NCI-H82 treated with DMSO at 0.1 percent for 48 hours (cell line): ENCODE measurements around the gene SPATA31A5.
"Not testable (repeated sequence)": the region's sequence is repeated elsewhere in the genome, so short reads cannot be mapped to it uniquely, and the experiment has no call there.

Experiments
- DNase-seq: peaks from one replicate; lab custom pipeline; 2025; ENCODE audit not compliant: unreplicated experiment; lab: John Stamatoyannopoulos, UW

The SPATA31A5 gene

GRCh38 chr9:60914107-60914506 lies at the start of gene SPATA31A5:
TSS of gene SPATA31A5 (plus strand) at chr9:60914407. CDS start at chr9:60914436, 29 bp downstream.
- not testable (repeated sequence) for DNase-seq

- not testable (repeated sequence) for DNase-seq
These were observed 48.8 kb downstream of the SPATA31A5 start for GRCh38 chr9:60962990-60963350.

GRCh38 chr9:60966382-60966781 lies 52.2 kb downstream of the SPATA31A5 start:
- not testable (repeated sequence) for DNase-seq
